Endothelial cell of umbilical vein (primary cell): ENCODE measurements around the gene RNASE8. TPM values are rescaled to one million over a fixed set of nuclear protein-coding genes. Genes with fewer than 3 reads are reported as not detected.

Experiments used
- BruUV-seq: library from RNA; stranded (reverse); fragments of 400-500 nt; replicated peaks from 2 replicates; lab custom pipeline; 2021; lab: Mats Ljungman, UMichigan
- CTCF ChIA-PET: fragments of 300-600, 350-600 bp; sonication (Branson Sonifier 250); formaldehyde crosslinking; loops from one replicate; lab custom pipeline; 2021; ENCODE audit warnings: antibody characterized with exemption, inconsistent platforms; lab: Charles Lee
- POLR2A ChIA-PET: fragments of 300-600, 350-600 bp; sonication (Branson Sonifier 250); formaldehyde crosslinking; loops from one replicate; lab custom pipeline; 2021; ENCODE audit warnings: antibody characterized with exemption, inconsistent platforms; lab: Charles Lee
- DNase-seq: peaks from one replicate; pipeline ENCODE4 v3.0.0-alpha.2; 2011; ENCODE audit warnings: low read depth, low spot score
- FAIRE-seq: peaks from 2 replicates; lab custom pipeline; 2011; peaks lifted over from hg19 to GRCh38; lab: Jason Lieb, UNC
- H2AFZ ChIP-seq: 2 replicates; pipeline ENCODE4 v1.6.0; 2012; ENCODE audit warnings: low read depth, low read length, control low read depth, inconsistent platforms
- H3K27ac ChIP-seq: 2 replicates; pipeline ENCODE4 v1.5.1; 2011; ENCODE audit warnings: low read depth, mild to moderate bottlenecking, control low read depth, low read length, moderate library complexity; ENCODE audit not compliant: insufficient read depth
- H3K27me3 ChIP-seq, 2 experiments: 2 replicates each; pipeline versions ENCODE4 v1.6.0 to v1.6.1; 2011; ENCODE audit warnings: low read length in 2 of 2, mixed read lengths in 1 of 2; ENCODE audit not compliant: control insufficient read depth in 2 of 2, insufficient read depth in 2 of 2
- H3K36me3 ChIP-seq, 2 experiments: 2 replicates in 1 of 2; 3 replicates in 1 of 2; pipeline ENCODE4 v1.5.1; 2011; ENCODE audit warnings: low read length in 2 of 2, mild to moderate bottlenecking in 1 of 2, moderate library complexity in 1 of 2; ENCODE audit not compliant: control insufficient read depth in 2 of 2, insufficient read depth in 2 of 2; ENCODE audit errors: extremely low read depth in 1 of 2
- H3K4me1 ChIP-seq: 3 replicates; pipeline ENCODE4 v1.5.1; 2011; ENCODE audit warnings: mild to moderate bottlenecking, low read length; ENCODE audit not compliant: control insufficient read depth, insufficient read depth; ENCODE audit errors: extremely low read depth
- H3K4me2 ChIP-seq: 2 replicates; pipeline ENCODE4 v1.6.1; 2011; ENCODE audit warnings: low read length, control low read depth, mixed read lengths; ENCODE audit not compliant: insufficient read depth
- H3K4me3 ChIP-seq, 3 experiments: fragments of 200-600 bp in 1 of 3; sonication (generic), shearing (Covaris generic) in 1 of 3; replicated peaks in 1 of 3; 2 replicates each; pipeline ENCODE4 v1.5.1; 2011 to 2016; ENCODE audit warnings: control low read depth in 3 of 3, low read length in 3 of 3, mild to moderate bottlenecking in 2 of 3, inconsistent platforms in 1 of 3, low read depth in 1 of 3, moderate library complexity in 1 of 3; ENCODE audit not compliant: insufficient read depth in 1 of 3
- H3K79me2 ChIP-seq: 2 replicates; pipeline ENCODE4 v1.6.0; 2012; ENCODE audit warnings: low read length, inconsistent platforms; ENCODE audit not compliant: control insufficient read depth, insufficient read depth
- H3K9ac ChIP-seq: replicated peaks from 2 replicates; pipeline ENCODE3; 2011; ENCODE audit warnings: low read length, control low read depth; ENCODE audit not compliant: insufficient read depth; ENCODE audit errors: extremely low read depth
- H3K9me1 ChIP-seq: replicated peaks from 3 replicates; pipeline ENCODE4 v1.6.0; 2011; ENCODE audit warnings: mild to moderate bottlenecking, low read length; ENCODE audit not compliant: control insufficient read depth, insufficient read depth; ENCODE audit errors: extremely low read depth
- H3K9me3 ChIP-seq: replicated peaks from 2 replicates; pipeline ENCODE4 v1.5.1; 2012; ENCODE audit warnings: low read length, inconsistent platforms; ENCODE audit not compliant: control insufficient read depth, insufficient read depth
- H4K20me1 ChIP-seq: replicated peaks from 2 replicates; pipeline ENCODE3; 2011; ENCODE audit warnings: mild to moderate bottlenecking, low read length; ENCODE audit not compliant: control insufficient read depth, insufficient read depth; ENCODE audit errors: extremely low read depth
- EZH2 ChIP-seq: IDR thresholded peaks from 2 replicates; pipeline ENCODE4 v1.6.1; 2012; ENCODE audit warnings: borderline replicate concordance, low read depth, mild to moderate bottlenecking, moderate library complexity, low read length, inconsistent platforms; ENCODE audit not compliant: severe bottlenecking
- FOS ChIP-seq: IDR thresholded peaks from 2 replicates; pipeline ENCODE4 v1.6.1; 2011; ENCODE audit warnings: mild to moderate bottlenecking, low read length, moderate library complexity, borderline replicate concordance; ENCODE audit not compliant: insufficient read depth
- GATA2 ChIP-seq: IDR thresholded peaks from 2 replicates; pipeline ENCODE4 v1.7.0; 2011; ENCODE audit warnings: low read depth, mild to moderate bottlenecking, moderate library complexity, mixed read lengths, low read length; ENCODE audit not compliant: insufficient read length, insufficient read depth
- JUN ChIP-seq: IDR thresholded peaks from 2 replicates; pipeline ENCODE4 v1.6.1; 2011; ENCODE audit warnings: borderline replicate concordance, low read depth; ENCODE audit not compliant: insufficient read length, insufficient read depth
- MYC ChIP-seq: IDR thresholded peaks from one replicate; pipeline ENCODE4 v1.6.1; 2011; ENCODE audit warnings: mild to moderate bottlenecking, low read depth, low read length
- POLR2A ChIP-seq: IDR thresholded peaks from 2 replicates; pipeline ENCODE4 v1.6.1; 2012; ENCODE audit warnings: low read depth, mild to moderate bottlenecking, control low read depth, low read length
- POLR2AphosphoS5 ChIP-seq: IDR thresholded peaks from 2 replicates; pipeline ENCODE4 v1.6.1; 2012; ENCODE audit warnings: low read depth, mild to moderate bottlenecking, control low read depth, low read length, moderate library complexity; ENCODE audit not compliant: insufficient read depth
- dilution Hi-C: fragments of 300-500 bp; cut with MboI; formaldehyde crosslinking; loops from one replicate; pipeline ENCODE4 v1.15.0; 2019; ENCODE audit warnings: low sequenced_read_pairs; ENCODE audit not compliant: extremely low pct_ligation_motif_present
- intact Hi-C: fragments of 100-400 bp; cut with micrococcal nuclease; formaldehyde crosslinking; loops from one replicate; pipeline ENCODE4 v1.10.0; 2022
- polyA plus RNA-seq, 4 experiments: library from polyadenylated mRNA; depleted of rRNA in 3 of 4; stranded (reverse) in 3 of 4; unstranded in 1 of 4; fragments of >200 nt; gene quantifications; 2 replicates each; pipeline versions ENCODE4 v1.2.1 to v1.2.3, GENCODE V29; 2011 to 2012; ENCODE audit warnings: missing spikeins in 1 of 4
- total RNA-seq: library from RNA; stranded (reverse); gene quantifications from 2 replicates; pipeline ENCODE4 v1.2.3, GENCODE V29; 2021
- TF ChIP-seq, protein P1 (sequence below), 2 donors: IDR thresholded peaks; 1 replicate in 1 of 2; 2 replicates in 1 of 2; pipeline ENCODE4 v1.5.1; 2011; ENCODE audit warnings: low read length in 2 of 2, mild to moderate bottlenecking in 2 of 2, moderate library complexity in 2 of 2, control low read depth in 1 of 2, inconsistent platforms in 1 of 2, low read depth in 1 of 2; ENCODE audit not compliant: insufficient read depth in 1 of 2; ENCODE audit errors: extremely low read depth in 1 of 2
- TF ChIP-seq, protein P2 (sequence below): IDR thresholded peaks from 2 replicates; pipeline ENCODE4 v1.6.1; 2011; ENCODE audit not compliant: insufficient read depth, insufficient read length

RNASE8 gene
- total and polyA plus RNA-seq, 2 donors (not counting 3 experiments of a cell fraction or from before 2014, with no cell fraction given), result not detected

- ChIA-PET CTCF (interaction anchor here (1.1 to 3.5 kb wide), 5 partner anchors 9 to 69 kb away, joined by 5 to 17 read pairs (median 9); no protein-coding TSS in a partner anchor), POLR2A (interaction anchor here (0.6 kb wide), 1 partner anchor 110 kb away, joined by 5 read pairs; no protein-coding TSS in a partner anchor)
- Histone ChIP-seq H3K9ac (no peak overlapping the region), H3K9me1 (no peaks in the 10 kb centered on the region), H3K27me3 (no peaks in the 10 kb centered on the region), H3K27ac (no peak overlapping the region), H3K79me2 (no peaks in the 10 kb centered on the region), H3K9me3 (no peaks in the 10 kb centered on the region), H3K4me2 (no peak overlapping the region), H4K20me1 (no peaks in the 10 kb centered on the region), H2AFZ (no peak overlapping the region), H3K4me3 (no peak overlapping the region), H3K36me3 (peaks cover 0 to 2% of the 10 kb centered on the region in 2 experiments), H3K4me1 (no peaks in the 10 kb centered on the region)
- dilution Hi-C loops, result no loop called here
- no peak for DNase-seq
- BruUV-seq, result no TSS peak
- intact Hi-C loops, result no loop called here
- TF ChIP-seq EZH2, result no peak
- TF ChIP-seq, protein P1, sequence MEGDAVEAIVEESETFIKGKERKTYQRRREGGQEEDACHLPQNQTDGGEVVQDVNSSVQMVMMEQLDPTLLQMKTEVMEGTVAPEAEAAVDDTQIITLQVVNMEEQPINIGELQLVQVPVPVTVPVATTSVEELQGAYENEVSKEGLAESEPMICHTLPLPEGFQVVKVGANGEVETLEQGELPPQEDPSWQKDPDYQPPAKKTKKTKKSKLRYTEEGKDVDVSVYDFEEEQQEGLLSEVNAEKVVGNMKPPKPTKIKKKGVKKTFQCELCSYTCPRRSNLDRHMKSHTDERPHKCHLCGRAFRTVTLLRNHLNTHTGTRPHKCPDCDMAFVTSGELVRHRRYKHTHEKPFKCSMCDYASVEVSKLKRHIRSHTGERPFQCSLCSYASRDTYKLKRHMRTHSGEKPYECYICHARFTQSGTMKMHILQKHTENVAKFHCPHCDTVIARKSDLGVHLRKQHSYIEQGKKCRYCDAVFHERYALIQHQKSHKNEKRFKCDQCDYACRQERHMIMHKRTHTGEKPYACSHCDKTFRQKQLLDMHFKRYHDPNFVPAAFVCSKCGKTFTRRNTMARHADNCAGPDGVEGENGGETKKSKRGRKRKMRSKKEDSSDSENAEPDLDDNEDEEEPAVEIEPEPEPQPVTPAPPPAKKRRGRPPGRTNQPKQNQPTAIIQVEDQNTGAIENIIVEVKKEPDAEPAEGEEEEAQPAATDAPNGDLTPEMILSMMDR (IDR thresholded peaks at IDR 0.05; ENCODE audit: extremely low read depth in 1 of 2, insufficient read depth in 1 of 2, low read depth in 1 of 2, low read length in 2 of 2), result no peak
- TF ChIP-seq GATA2, result no peak
- TF ChIP-seq POLR2A, result no peak
- TF ChIP-seq, protein P2, sequence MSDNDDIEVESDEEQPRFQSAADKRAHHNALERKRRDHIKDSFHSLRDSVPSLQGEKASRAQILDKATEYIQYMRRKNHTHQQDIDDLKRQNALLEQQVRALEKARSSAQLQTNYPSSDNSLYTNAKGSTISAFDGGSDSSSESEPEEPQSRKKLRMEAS, result no peak
- TF ChIP-seq MYC, result no peak
- no peak for TF ChIP-seq JUN
- TF ChIP-seq FOS, result no peak
- no peak for TF ChIP-seq POLR2AphosphoS5
- no peak for FAIRE-seq
Observed at GRCh38 chr14:21083565-21084325, 26.1 kb downstream of the RNASE8 start.
